Loucy (cell line): Measurements from ENCODE around the gene FBXL13.
"Not testable (repeated sequence)": the region's sequence is repeated elsewhere in the genome, so short reads cannot be mapped to it uniquely, and the experiment has no call there.

Experiments
- H2AFZ ChIP-seq: fragments of 200-600 bp; sonication (generic); 2 replicates; pipeline ENCODE4 v1.6.0; 2016; ENCODE audit warnings: antibody characterized with exemption, mild to moderate bottlenecking, low read length, moderate library complexity
- H3F3A ChIP-seq: fragments of 200-600 bp; 2 replicates; pipeline ENCODE4 v1.6.0; 2016; ENCODE audit warnings: antibody characterized with exemption, low read depth, mild to moderate bottlenecking
- H3K27me3 ChIP-seq: fragments of 200-600 bp; sonication (generic); 2 replicates; pipeline ENCODE4 v1.6.1; 2014; ENCODE audit warnings: low read length, mild to moderate bottlenecking; ENCODE audit not compliant: insufficient read depth, poor library complexity, severe bottlenecking
- H3K36me3 ChIP-seq: fragments of 200-600 bp; sonication (generic); 2 replicates; pipeline ENCODE4 v1.6.1; 2016; ENCODE audit warnings: low read length; ENCODE audit not compliant: insufficient read depth
- H3K4me1 ChIP-seq: fragments of 200-600 bp; sonication (generic); 2 replicates; pipeline ENCODE4 v1.5.1; 2014; ENCODE audit warnings: low read length, mild to moderate bottlenecking; ENCODE audit not compliant: insufficient read depth, poor library complexity, severe bottlenecking
- H3K4me2 ChIP-seq: fragments of 200-600 bp; sonication (generic); 2 replicates; pipeline ENCODE4 v1.6.0; 2014; ENCODE audit warnings: antibody characterized with exemption, low read length, low read depth, mild to moderate bottlenecking; ENCODE audit not compliant: poor library complexity, severe bottlenecking
- H3K4me3 ChIP-seq: fragments of 200-600 bp; sonication (generic); 2 replicates; pipeline ENCODE4 v1.5.1; 2014; ENCODE audit warnings: low read length, mild to moderate bottlenecking, mixed read lengths; ENCODE audit not compliant: poor library complexity, severe bottlenecking
- H3K79me2 ChIP-seq: fragments of 200-600 bp; sonication (generic); 2 replicates; pipeline ENCODE4 v1.6.1; 2014; ENCODE audit warnings: low read length; ENCODE audit not compliant: insufficient read depth
- H3K9ac ChIP-seq: fragments of 200-600 bp; sonication (generic); 2 replicates; pipeline ENCODE4 v1.6.0; 2014; ENCODE audit warnings: mild to moderate bottlenecking, low read depth, low read length, moderate library complexity; ENCODE audit not compliant: poor library complexity, severe bottlenecking
- H3K9me2 ChIP-seq: fragments of 200-600 bp; sonication (generic); replicated peaks from 2 replicates; pipeline ENCODE4 v1.6.1; 2016; ENCODE audit warnings: low read depth, low read length, mixed read lengths
- H3K9me3 ChIP-seq: fragments of 200-600 bp; sonication (generic); 2 replicates; pipeline ENCODE4 v1.6.1; 2014; ENCODE audit warnings: mild to moderate bottlenecking, antibody characterized with exemption, low read length, low read depth; ENCODE audit not compliant: insufficient read depth
- H4K20me1 ChIP-seq: fragments of 200-600 bp; sonication (generic); 2 replicates; pipeline ENCODE4 v1.6.0; 2014; ENCODE audit warnings: antibody characterized with exemption, low read length, mild to moderate bottlenecking; ENCODE audit not compliant: insufficient read depth, poor library complexity, severe bottlenecking
- CTCF ChIP-seq: fragments of 200-600 bp; sonication (generic); conservative IDR thresholded peaks from 2 replicates; pipeline ENCODE4 v1.5.1; 2014; ENCODE audit warnings: mild to moderate bottlenecking, antibody characterized with exemption, low read length
- EZH2phosphoT487 ChIP-seq: fragments of 200-600 bp; IDR thresholded peaks from 2 replicates; pipeline ENCODE4 v1.6.1; 2018; ENCODE audit warnings: antibody characterized with exemption, mild to moderate bottlenecking, moderate library complexity, borderline replicate concordance

Gene FBXL13

GRCh38 chr7:102981451-102981850 lies 93.1 kb downstream of the FBXL13 start:
- Histone ChIP-seq H4K20me1 (no peaks in the 10 kb centered on the region), H3K9me2 (no peaks in the 10 kb centered on the region), H3K36me3 (no peaks in the 10 kb centered on the region), H3K9me3 (no peaks in the 10 kb centered on the region), H3K9ac (no peak overlapping the region), H3F3A (no peaks in the 10 kb centered on the region), H3K4me1 (no peaks in the 10 kb centered on the region), H3K4me3 (no peak overlapping the region), H3K27me3 (no peaks in the 10 kb centered on the region), H3K79me2 (no peaks in the 10 kb centered on the region), H3K4me2 (no peak overlapping the region), H2AFZ (peak overlapping the region; percentile 60)
- no peak for TF ChIP-seq CTCF
- TF ChIP-seq EZH2phosphoT487: no peak

GRCh38 chr7:102979670-102980069 lies 94.9 kb downstream of the FBXL13 start:
- H3K4me1 ChIP-seq: no peaks in the 10 kb centered on the region
- TF ChIP-seq CTCF (no peak), EZH2phosphoT487 (no peak)
- H3K79me2 ChIP-seq: no peaks in the 10 kb centered on the region
- H3K4me3 ChIP-seq: no peak overlapping the region
- no peaks in the 10 kb centered on the region for H3F3A ChIP-seq
- H3K9ac ChIP-seq: no peak overlapping the region
- no peaks in the 10 kb centered on the region for H3K9me3 ChIP-seq
- no peak overlapping the region for H3K4me2 ChIP-seq
- no peaks in the 10 kb centered on the region for H4K20me1 ChIP-seq
- H2AFZ ChIP-seq: no peak overlapping the region
- no peaks in the 10 kb centered on the region for H3K27me3 ChIP-seq
- H3K36me3 ChIP-seq: no peaks in the 10 kb centered on the region
- H3K9me2 ChIP-seq: no peaks in the 10 kb centered on the region

GRCh38 chr7:102978284-102978683 lies 96.3 kb downstream of the FBXL13 start:
- Histone ChIP-seq H3K4me1 (no peaks in the 10 kb centered on the region), H3F3A (no peaks in the 10 kb centered on the region), H2AFZ (no peak overlapping the region), H3K27me3 (no peaks in the 10 kb centered on the region), H4K20me1 (no peaks in the 10 kb centered on the region), H3K9me2 (no peaks in the 10 kb centered on the region), H3K9ac (no peak overlapping the region), H3K36me3 (no peaks in the 10 kb centered on the region), H3K9me3 (no peaks in the 10 kb centered on the region), H3K4me3 (no peak overlapping the region), H3K4me2 (no peak overlapping the region), H3K79me2 (no peaks in the 10 kb centered on the region)
- TF ChIP-seq CTCF: no peak
- TF ChIP-seq EZH2phosphoT487: no peak

GRCh38 chr7:102977586-102977985 lies 97.0 kb downstream of the FBXL13 start:
- not testable (repeated sequence) for H3K79me2 ChIP-seq, H4K20me1 ChIP-seq, H3K9ac ChIP-seq, H3K9me2 ChIP-seq, H3K4me2 ChIP-seq, H3K9me3 ChIP-seq, H3F3A ChIP-seq, H3K4me1 ChIP-seq, H2AFZ ChIP-seq, H3K36me3 ChIP-seq, H3K27me3 ChIP-seq, H3K4me3 ChIP-seq
